GM15510 (cell line): ENCODE results near the gene B9D1.

Experiments
- POLR2A ChIP-seq: IDR thresholded peaks from 3 replicates; pipeline ENCODE4 v1.6.1; 2011; ENCODE audit warnings: borderline replicate concordance; ENCODE audit not compliant: insufficient read length; ENCODE audit errors: extremely low read depth

Gene B9D1

DNA sequence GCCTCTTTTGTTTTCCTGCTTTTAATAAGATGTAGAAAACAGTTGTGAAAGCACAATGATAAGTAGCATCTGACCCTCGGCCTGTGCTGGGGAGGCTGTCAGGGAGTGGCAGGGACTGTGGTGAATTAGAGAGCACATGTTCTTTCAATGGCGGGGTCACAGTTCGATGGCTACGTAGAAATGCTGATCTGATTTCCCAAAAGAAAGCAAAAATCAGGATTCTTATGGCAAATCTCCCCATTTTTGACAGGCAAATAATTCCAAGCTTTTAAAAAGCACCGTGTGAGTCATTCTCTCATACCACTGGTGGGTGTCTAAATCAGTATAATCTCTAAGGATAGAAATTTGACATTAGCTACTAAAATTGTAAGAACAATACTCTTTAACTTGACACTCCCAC lies 11.6 kb upstream of the B9D1 start:
- TF ChIP-seq POLR2A, result no peak

DNA sequence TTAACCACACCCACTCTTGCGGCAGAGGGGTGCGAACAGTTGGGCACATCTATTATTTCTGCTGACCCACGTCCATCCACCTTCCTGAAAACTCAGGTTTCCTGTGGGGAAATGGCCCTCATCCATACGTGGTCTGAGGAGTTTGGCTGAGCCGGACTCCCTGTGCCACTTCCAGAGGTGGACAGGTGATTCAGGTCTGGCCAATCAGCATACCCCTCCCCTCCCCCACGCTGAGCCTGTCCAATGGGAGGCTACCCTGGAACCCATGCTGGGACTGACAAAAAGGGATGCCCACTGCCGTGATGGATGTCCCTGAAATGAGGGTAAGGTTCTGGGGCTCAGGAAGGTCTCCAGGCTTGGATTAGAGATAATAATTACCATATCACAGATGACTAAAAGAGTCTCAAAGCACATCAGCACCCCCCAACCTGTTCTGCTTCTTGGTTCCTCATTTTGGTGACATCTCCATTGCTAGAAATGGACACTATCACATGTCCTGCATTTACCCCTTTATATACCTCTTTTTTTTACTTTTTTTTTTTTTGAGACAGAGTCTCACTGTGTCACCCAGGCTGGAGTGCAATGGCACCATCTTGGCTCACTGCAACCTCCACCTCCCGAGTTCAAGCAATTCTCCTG lies 10.5 kb upstream of the B9D1 start:
- TF ChIP-seq POLR2A, result no peak

DNA sequence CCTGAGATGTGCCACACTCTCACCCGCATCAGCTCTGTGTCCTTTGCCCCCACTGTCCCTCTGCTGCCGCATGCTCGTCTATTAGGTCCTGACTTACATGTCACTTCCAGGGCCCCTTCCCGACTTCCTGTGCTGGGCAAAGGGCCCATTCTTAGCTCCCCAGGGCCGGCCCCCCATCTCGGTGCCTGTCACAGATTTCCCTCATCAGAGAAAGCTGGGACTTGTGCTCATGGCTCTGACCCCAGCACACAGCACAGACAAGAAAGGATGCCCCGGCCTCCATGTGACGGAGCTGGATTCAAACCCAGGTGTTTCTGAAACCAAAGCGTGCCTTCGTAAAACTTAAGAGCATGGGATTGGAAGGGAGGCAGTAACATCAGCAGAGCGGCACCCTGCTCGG lies 9.9 kb upstream of the B9D1 start:
- no peak for TF ChIP-seq POLR2A

GRCh38 chr17:19372011-19372370 lies 9.5 kb upstream of the B9D1 start:
- TF ChIP-seq POLR2A, result no peak

DNA sequence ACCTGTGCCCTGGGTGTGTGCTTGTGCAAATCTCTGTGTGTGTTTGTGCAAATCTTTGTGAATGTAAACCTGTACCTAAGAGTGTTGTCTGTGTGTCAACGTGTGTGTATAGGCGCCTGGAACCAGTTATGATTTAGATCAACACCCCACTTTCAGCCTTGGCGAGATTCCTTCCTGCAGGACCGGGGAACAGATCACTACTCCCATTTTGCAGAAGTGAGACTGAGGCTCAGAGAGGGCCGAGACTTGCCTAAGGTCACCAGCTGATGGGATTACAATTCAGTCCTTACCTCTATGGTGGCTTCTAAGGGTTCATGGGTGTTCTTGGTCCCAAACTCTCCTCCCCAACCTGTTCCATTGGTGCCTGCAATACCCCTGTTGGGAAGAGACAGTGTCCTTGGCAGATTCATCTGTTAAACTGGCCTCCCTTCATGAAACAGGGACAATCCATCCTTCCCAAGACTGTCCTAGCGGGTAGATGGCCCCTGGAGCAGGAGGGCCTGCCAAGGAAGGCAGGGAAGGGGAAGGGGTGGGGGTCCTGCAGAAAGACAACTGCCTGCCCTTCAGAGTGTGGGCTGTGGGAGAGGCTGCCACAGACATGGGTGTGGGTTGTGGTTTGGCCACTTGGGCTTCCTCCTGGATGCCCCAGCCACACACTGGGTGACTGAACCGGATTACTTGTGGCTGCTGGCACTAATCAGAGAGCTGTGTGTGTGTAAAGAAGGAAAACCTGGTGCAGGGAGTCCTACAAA lies 8.9 kb upstream of the B9D1 start:
- TF ChIP-seq POLR2A, result no peak

DNA sequence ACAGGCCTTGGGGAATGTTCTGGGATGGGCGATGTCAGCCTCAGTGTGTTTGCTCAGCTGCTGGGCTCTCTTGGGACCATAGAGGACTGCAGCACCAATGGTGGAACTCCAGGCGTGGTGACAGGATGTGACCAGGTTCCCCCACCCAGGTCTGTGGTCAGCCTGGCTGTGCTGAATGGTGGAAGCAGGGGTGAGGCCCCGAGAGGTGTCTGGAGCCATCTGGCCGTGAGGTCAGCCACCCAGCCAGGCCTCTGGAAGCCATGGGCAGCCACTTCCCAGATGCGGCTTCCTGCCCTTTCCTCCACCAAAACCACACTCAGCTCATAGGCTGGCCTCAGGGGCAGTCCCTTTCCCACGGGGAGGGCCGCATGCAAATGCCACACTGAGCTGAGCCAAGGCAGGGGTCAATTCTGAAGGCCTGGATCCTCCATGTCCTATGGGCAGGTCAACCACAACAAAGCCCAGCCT lies 8.0 kb upstream of the B9D1 start:
- TF ChIP-seq POLR2A, result no peak

DNA sequence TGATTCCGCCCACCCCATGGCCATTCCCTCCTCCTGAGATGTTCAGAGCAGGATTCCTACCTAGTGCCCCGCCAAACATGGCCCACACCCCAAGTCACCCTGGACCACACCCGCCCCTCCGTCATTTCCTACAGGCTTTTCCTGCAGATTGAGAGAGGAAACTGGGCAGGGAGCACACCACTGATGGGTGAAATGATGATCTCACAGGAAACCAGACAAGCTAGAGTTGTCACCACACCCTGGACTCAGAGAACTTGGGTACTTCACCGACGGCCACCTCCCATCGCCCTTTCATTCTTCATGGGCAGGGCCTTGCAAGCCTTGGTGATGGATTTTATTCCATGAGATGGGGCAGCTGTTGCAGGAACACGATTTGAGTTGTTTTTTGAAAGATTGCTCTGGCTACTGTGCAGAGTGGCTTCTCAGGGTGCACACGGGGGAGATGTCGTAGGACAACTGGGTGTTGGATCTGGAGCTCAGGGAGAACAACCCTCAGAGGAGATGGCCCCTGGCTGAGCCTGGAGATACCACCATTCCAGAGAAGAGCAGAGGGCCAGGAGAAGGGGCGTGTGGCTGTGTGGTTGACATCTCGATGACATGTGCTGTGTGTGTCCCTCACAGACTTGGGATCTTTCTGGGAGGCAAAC lies 7.4 kb upstream of the B9D1 start:
- TF ChIP-seq POLR2A, result no peak

- TF ChIP-seq POLR2A, result no peak
These were observed 6.7 kb upstream of the B9D1 start for GRCh38 chr17:19369107-19369778.

GRCh38 chr17:19368229-19368628 lies 5.7 kb upstream of the B9D1 start:
- TF ChIP-seq POLR2A, result no peak

GRCh38 chr17:19366637-19366972 lies 4.1 kb upstream of the B9D1 start:
- no peak for TF ChIP-seq POLR2A

- TF ChIP-seq POLR2A, result no peak
These were observed 3.5 kb upstream of the B9D1 start for GRCh38 chr17:19365833-19366636.

DNA sequence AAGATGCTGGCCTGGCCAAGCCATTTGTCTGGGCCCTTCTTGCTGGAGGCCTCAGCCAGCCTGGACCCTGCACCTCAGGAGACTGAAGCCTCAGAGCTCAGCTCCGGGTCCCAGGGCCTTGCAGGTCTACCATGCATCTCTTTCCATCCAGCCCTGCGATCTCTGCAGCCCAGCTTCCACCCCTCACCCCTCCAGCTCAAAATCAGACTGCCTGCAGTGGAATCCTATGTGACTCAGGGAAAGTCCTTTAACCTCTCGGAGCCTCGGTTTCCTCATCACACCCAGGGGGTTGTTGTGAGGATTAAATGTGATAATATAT lies 2.9 kb upstream of the B9D1 start:
- TF ChIP-seq POLR2A, result no peak

DNA sequence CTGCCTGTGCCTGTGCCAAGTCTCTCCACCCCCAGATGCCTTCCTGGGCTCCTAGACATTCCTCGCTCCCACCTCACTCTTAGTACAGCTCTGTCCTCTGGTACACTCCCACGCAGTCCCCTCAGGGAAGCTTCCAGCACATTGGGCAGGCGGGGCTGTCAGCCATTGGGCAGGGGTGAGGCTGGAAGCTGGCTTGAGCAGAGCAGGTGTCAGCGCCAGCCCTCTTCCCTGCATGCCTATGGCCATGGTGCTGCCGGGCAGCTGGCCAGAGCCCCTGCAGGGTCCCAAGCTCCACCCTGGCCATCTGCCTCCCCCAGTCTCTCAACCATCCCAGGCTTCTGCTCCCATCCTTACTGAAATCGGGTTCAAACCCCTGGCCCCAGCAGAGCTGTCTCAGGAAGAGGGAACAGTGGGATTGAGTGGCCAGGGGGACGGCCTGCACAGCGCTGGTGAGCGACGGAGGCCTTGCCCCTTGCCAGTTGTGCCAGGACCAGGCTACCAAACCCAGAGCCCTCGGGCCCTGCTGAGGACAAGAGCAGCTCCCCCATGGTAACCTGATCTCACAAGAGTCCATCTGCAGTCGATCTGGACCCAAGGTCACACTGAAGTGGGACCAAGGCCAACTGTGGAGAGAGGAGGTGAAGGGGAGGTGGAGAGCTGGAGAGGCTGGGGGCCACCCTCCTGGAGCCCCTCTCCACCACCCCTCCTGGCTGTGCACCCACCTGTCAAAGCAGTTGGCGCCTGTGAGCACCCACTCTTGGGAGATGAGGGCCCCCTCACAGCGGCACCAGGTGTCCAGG lies 2.4 kb upstream of the B9D1 start:
- TF ChIP-seq POLR2A, result no peak

GRCh38 chr17:19363460-19364035 lies 1.0 kb upstream of the B9D1 start:
- TF ChIP-seq POLR2A, result no peak
